RKO (cell line): ENCODE data around the gene GLYR1.
"Not testable (repeated sequence)": the region's sequence is repeated elsewhere in the genome, so short reads cannot be mapped to it uniquely, and the experiment has no call there.

Source experiments
- DNase-seq: peaks from one replicate; pipeline ENCODE4 v3.0.0-alpha.2; 2016; ENCODE audit warnings: low spot score

The GLYR1 gene

DNA sequence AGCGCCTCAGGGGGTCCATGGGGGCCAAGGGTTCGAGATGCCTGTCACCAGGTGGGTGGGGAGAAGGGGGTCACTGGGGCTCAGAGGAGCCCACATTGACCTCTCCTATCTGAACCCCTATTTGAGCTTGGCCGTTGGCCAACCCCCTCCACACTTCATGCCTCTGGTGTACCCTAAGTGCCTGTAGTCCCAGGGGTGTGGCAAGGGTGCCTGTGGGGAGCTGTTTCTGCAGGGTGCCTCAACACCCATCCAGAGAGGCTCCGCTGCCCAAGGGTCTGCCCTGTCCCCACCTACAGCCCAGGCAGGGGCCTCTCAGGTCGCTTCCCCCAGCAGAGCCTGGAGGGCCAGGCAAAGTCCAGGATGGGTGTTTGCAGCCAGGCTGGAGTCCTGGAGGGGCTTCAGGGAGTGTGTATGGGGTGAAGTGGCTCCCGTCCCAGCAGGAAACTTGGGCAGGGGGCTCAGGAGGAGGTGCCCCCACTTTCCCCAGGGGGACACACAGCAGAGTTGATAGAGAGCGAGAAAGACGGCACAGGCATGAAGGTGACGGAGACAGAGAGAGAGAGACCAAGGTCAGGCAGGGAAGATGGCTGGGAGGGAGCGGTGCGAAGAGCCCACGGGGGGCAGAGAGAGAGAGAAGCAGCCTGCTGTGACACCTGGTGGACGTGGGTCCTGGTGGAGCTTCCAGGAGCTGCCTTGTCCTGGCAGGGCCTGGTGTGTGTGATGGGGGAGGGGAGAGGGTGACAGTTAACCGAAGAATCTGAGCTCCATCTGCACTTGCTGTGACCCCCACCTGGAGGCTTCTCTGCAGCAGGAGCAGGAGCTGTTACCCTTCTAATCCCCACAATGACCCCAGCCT is 59.2 kb downstream of the GLYR1 start, which contains the start of gene SEPTIN12:
Gene SEPTIN12 (minus strand): TSS at position 719 of the 856 bp plus-strand sequence. CDS start 700 bp downstream, at position 19.
- no peak for DNase-seq

DNA sequence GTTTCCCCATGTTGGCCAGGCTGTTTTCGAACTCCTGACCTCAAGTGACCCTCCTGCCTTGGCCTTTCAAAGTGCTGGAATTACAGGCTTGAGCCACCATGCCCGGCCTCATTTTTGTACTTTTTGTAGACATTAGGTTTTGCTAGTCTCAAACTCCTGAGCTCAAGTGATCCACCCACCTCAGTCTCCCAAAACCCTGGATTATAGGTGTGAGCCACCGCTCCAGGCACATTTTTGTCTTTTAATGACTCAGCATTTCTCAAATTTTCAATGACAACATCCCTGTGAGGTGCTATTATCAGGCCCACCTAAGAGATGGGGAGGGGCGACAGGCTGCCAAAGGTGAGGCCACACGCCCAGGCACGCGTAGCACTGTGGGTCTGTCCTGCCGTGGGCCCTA is 60.0 kb downstream of the GLYR1 start:
- no peak for DNase-seq

DNA sequence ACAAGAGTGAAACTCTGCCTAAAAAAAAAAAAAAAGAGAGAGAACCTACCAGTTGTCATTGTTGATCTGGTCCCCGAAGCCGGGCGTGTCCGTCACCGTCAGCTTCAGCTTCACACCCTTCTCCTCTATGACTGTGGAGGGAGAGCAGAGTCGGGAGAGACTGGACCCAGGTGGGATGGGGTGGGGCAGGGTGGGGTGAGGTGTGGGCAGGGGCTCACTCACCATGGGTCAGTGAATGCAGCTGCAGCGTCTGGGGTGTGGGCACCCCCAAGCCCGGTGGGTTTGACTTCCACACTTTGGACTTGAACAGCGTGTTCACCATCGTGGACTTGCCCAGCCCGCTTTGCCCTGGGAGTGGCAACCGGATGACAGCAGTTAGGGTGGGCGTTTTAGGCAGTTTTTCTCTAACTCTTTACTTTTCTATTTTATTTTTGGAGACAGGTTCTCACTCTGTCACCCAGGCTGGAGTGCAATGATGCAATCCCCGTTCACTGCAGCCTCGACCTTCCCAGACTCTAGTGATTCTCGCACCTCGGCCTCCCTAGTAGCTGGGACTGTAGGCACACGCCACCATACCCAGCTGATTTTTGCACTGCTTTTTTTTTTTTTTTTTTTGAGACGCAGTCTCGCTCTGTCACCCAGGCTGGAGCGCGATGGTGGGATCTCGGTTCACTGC is 61.2 kb downstream of the GLYR1 start:
- no peak for DNase-seq

DNA sequence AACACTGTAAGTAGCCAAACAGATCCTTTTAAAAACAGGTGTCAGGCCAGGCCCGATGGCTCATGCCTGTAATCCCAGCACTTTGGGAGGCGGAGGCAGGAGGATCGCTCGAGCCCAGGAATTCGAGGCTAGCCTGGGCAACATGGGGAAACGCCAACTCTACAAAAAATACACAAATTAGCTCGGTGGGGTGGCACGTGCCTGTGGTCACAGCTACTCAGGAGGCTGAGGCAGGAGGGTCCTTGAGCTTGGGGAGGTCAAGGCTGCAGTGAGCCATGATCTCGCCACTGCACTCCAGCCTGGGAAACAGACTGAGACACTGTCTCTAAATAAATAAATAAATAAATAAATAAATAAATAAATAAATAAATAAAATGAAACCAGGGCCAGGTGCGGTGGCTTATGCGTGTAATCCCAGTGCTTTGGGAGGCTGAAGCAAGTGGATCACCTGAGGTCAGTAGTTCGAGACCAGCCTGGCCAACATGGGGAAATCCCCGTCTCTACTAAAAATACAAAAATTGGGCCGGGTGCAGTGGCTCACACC is 62.6 kb downstream of the GLYR1 start:
- not testable (repeated sequence) for DNase-seq

- no peak for DNase-seq
Observed at GRCh38 chr16:4783951-4784336, 63.1 kb downstream of the GLYR1 start.

DNA sequence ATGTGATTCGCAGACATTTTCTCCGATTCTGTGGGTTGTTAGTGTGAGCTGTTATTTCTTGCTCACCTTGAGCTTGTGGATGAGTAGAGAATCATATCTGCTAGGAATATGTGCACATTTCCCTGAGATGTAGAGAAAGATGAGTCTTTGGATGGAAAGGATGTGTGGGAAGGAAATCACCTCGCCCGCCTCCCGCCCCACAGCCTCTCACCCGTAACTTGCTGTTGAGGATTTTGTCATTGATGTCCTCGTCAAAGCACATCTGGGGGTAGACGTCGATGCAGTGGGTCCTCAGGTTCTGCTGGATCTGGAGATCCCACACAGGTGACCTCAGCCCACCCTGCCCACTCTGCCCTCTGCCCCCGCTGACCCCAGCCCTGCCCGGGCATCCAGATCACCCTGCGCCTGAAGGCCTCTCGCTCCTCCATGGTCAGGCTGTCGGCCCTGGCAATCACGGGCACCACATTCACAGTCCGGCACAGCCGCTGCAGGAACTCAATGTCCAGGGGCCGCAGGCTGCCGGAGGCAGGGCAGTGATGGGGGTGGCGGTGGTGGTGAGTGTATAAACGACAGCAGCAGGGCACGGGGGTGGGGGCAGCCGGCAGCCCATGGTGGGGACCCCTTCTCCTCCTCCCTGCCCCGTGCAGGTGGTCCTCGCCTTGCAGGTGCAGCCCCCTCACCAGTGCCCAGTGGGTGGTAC is 63.7 kb downstream of the GLYR1 start:
- DNase-seq = no peak

DNA sequence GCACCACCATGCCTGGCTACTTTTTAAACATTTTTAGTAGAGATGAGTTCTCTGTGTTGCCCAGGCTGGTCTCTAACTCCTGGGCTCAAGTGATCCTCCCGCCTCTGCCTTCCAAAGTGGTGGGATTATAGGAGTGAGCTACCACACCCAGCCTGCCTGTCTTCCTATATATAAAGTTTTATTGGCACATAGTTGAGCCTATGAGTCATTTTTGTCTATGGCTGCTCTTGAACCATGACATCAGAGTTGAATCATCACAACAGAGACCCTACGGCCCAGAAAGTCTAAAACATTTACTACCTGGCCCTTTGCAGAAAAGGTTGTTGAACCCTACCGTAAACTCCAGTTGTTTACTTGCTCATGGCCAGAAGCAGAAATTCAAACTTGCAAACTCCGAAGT is 66.9 kb downstream of the GLYR1 start:
- peak; percentile 49 for DNase-seq

- no peak for DNase-seq
Observed at GRCh38 chr16:4778050-4778392, 69.1 kb downstream of the GLYR1 start.

DNA sequence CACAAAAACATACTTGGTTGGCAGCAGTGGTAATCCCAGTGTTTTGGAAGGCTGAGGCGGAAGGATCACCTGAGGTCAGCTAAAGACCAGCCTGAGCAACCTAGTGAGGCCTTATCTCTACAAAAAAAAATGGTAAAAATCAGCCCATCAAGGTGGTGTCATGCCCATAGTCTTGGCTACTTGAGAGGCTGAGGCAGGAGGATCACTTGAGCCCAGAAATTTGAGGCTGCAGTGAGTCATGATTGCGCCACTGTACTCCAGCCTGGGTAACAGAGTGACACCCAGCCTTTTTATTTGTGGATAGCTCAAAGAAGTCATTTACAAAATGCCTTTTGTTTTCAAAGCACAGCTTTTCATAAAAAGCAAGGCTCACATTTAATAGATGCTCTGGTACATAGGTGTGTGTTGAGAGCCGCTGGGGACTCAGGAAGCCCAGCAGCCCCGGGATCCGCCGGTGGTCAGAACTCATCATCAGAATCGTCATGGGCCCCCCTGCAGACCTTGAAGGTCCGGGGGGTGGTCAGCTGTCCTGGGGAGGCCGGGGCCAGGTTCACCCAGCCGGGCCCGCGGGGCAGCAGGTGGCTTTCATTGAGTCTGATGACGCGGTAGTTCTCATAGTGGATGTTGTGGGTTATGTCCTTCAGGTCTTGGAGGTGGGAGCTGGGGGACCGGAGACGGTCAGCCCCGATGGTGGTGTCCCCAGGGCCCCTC is 69.6 kb downstream of the GLYR1 start:
- no peak for DNase-seq

DNA sequence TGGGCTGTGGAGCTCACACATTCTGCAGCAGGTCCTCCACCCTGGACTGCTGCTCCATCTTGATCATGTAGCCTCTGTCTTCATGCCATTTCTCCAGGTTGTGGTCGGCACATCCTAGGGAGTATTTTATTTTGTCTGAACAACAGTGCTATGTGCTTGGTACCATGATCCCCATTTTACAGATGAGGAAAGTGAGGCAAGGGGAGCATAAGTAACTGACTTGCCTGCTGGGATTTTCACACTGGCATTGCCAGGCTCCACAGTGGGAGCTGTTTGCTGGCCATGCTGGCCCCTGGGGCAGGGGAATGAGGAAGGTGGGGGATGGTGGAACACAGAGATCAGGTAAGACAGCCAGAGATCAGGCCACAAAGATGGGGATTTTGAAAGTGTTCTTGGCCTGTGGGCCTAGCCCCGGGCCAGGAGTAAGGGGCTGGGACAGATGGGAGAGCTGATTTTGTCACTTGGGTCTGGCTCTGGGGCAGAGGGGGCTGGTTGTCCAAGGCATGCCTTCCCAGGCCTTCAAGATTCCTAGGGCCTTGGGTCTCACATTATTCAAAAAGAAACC is 70.9 kb downstream of the GLYR1 start:
- DNase-seq = no peak

DNA sequence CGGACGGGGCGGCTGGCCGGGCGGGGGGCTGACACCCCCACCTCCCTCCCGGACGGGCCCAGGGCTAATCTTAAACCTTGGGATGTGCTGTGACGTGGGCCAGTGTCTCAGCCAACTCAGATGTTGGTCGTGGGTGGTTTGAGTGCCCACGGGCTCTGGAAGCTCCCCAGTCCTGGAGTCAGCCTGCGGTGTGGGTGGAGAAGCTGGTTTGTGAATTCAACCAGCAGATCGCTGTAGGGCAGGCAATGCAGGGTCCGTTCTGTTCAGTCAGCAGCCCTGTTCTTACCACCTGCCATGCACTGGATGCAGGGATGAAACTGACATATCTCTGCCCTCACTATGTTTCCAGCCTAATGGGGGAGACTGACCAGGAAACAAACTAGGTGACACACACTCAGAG is 72.1 kb downstream of the GLYR1 start:
- no peak for DNase-seq

GRCh38 chr16:4772351-4772750 is 74.7 kb downstream of the GLYR1 start:
- DNase-seq = no peak

- DNase-seq = no peak
Observed at GRCh38 chr16:4771646-4772045, 75.4 kb downstream of the GLYR1 start.

GRCh38 chr16:4769306-4769638 is 77.8 kb downstream of the GLYR1 start:
- DNase-seq = no peak

DNA sequence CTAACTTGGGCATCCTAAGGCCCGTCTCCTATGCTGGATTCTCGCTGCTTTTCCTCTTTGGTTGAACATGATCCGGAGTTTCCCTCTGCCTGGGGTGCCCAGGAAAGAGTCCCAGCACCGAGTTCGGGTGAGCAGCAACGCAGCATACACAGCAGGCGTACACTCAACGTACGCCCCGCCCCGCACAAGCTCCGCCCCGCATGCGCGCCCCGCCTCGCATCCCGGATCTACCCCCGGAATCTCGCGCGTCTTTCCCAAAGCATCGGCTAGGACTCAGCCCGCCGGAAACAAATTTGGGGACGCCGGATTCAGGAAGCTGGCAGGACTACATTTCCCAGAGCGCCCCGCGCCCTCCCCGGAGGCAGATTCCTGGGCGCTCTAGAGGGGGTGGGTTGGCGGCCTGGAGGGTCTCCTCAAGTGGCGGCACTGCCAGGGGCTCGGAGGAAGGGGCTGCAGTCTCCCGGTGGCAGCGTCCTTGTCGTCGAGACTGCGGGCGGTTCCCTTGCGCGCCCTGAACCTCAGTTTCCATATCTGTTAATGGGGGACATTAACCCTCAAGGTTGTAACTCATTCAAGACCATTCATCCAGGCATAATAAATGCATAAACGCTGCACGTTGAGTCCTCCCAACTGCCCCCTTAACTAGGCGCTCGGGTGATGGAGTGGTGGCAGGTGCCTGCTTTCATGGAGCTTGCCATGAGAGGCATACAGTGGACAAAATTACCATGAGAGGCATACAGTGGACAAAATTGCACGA is 78.4 kb downstream of the GLYR1 start:
- peak; percentile 96 for DNase-seq

GRCh38 chr16:4767872-4768548 is 79.1 kb downstream of the GLYR1 start:
- DNase-seq = peak; percentile 47

- peak; percentile 97 for DNase-seq
Observed at GRCh38 chr16:4766875-4767628, 80.0 kb downstream of the GLYR1 start, which contains the start of gene ZNF500. Gene ZNF500 (minus strand): TSS chr16:4767162. CDS start chr16:4765978, 1,184 bp downstream.

DNA sequence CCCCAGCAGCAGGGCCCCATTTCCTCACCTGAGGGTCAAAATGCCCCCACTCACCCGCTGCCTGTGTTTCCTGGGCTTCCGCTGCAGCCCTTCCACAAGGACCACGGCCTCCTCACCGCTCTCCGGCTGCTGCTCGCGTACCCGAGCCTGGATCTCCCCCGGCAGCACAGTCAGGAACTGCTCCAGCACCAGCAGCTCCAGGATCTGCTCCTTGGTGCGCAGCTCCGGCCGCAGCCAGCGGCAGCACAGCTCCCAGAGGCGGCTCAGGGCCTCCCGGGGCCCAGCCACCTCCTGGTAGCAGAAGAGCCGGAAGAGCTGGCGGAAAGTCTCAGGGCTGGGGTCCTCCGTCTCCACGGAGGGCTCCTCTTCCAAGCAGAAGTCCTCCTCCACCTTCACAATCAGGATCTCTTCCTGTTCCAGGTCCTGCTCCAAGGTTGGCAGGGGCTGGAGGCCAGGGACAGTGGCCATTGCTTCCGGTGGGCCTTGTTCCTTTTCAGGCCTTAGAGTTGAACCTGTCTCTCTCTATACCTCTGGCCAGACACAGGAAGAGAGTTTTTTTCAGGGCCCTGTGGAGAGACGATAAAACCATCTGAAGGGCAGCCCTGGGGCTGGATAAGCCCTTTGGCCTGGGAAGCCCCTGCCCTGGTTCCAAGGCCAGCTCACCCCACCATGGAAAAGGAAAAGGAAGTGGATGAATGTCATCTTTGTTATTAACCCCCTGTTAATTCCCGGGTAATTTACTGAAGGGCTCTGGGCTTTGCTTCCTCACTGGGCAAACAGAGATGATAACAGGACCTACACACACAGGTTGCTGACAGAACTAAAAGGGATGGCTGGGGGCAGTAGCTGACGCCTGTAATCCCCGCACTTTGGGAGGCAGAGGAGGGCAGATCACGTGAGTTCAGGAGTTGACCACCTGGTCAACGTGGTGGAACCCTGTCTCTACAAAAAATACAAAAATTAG is 81.3 kb downstream of the GLYR1 start:
- no peak for DNase-seq
